OCI-LY1 (cell line): ENCODE data around the gene DYNC2H1.

ENCODE experiments used
- H2AFZ ChIP-seq: fragments of 200-600 bp; sonication (generic), shearing (Covaris generic); 2 replicates; pipeline ENCODE4 v1.6.0; 2014; ENCODE audit warnings: antibody characterized with exemption, mild to moderate bottlenecking, low read length
- H3F3A ChIP-seq: fragments of 200-600 bp; sonication (generic), shearing (Covaris generic); 2 replicates; pipeline ENCODE4 v1.6.0; 2014; ENCODE audit warnings: mild to moderate bottlenecking, antibody characterized with exemption, low read length, moderate library complexity; ENCODE audit not compliant: insufficient read depth
- H3K27ac ChIP-seq: fragments of 200-600 bp; sonication (generic); 2 replicates; pipeline ENCODE4 v1.5.1; 2014; ENCODE audit warnings: low read length, mixed run types, mild to moderate bottlenecking, low read depth; ENCODE audit not compliant: poor library complexity, severe bottlenecking
- H3K27me3 ChIP-seq: fragments of 200-600 bp; sonication (generic); 2 replicates; pipeline ENCODE4 v1.6.0; 2014; ENCODE audit warnings: antibody characterized with exemption, mild to moderate bottlenecking, low read length, moderate library complexity; ENCODE audit not compliant: insufficient read depth
- H3K36me3 ChIP-seq: fragments of 200-600 bp; sonication (generic); 2 replicates; pipeline ENCODE4 v1.6.1; 2014; ENCODE audit warnings: mild to moderate bottlenecking, antibody characterized with exemption, low read length, moderate library complexity, mixed read lengths; ENCODE audit not compliant: insufficient read depth
- H3K4me1 ChIP-seq: fragments of 200-600 bp; sonication (generic); 2 replicates; pipeline ENCODE4 v1.5.1; 2014; ENCODE audit warnings: mild to moderate bottlenecking, low read length, moderate library complexity; ENCODE audit not compliant: insufficient read depth, severe bottlenecking
- H3K4me2 ChIP-seq: fragments of 200-600 bp; sonication (generic), shearing (Covaris generic); 2 replicates; pipeline ENCODE4 v1.6.1; 2014; ENCODE audit warnings: low read length
- H3K4me3 ChIP-seq: fragments of 200-600 bp; sonication (generic); 2 replicates; pipeline ENCODE4 v1.5.1; 2014; ENCODE audit warnings: low read length, low read depth, mild to moderate bottlenecking, mixed read lengths; ENCODE audit not compliant: poor library complexity, severe bottlenecking
- H3K79me2 ChIP-seq: fragments of 200-600 bp; shearing (Covaris generic); 2 replicates; pipeline ENCODE4 v1.6.1; 2016; ENCODE audit warnings: mixed run types, low read length, mixed read lengths; ENCODE audit not compliant: insufficient read depth
- H3K9ac ChIP-seq: fragments of 200-600 bp; sonication (generic), shearing (Covaris generic); 2 replicates; pipeline ENCODE4 v1.6.1; 2014; ENCODE audit warnings: mild to moderate bottlenecking, low read length, mixed read lengths
- H3K9me2 ChIP-seq: fragments of 200-600 bp; sonication (generic), shearing (Covaris generic); 2 replicates; pipeline ENCODE4 v1.6.1; 2014; ENCODE audit warnings: low read depth, mild to moderate bottlenecking, low read length, mixed read lengths
- H3K9me3 ChIP-seq: fragments of 200-600 bp; shearing (Covaris generic); 2 replicates; pipeline ENCODE4 v1.6.1; 2014; ENCODE audit warnings: low read length, mixed read lengths
- H4K20me1 ChIP-seq: fragments of 200-600 bp; sonication (generic), shearing (Covaris generic); 2 replicates; pipeline ENCODE4 v1.6.0; 2016; ENCODE audit warnings: mild to moderate bottlenecking, low read length; ENCODE audit not compliant: insufficient read depth
- EZH2 ChIP-seq: fragments of 200-600 bp; sonication (generic), shearing (Covaris generic); IDR thresholded peaks from 2 replicates; pipeline ENCODE4 v1.8.0; 2017; ENCODE audit warnings: borderline replicate concordance, mixed run types, mild to moderate bottlenecking, antibody characterized with exemption, low read length, moderate library complexity, mixed read lengths
- TF ChIP-seq, protein P1 (sequence below): fragments of 200-600 bp; sonication (generic), shearing (Covaris generic); IDR thresholded peaks from 2 replicates; pipeline ENCODE4 v1.5.1; 2017; ENCODE audit warnings: mild to moderate bottlenecking, antibody characterized with exemption, low read length, moderate library complexity, mixed read lengths

The DYNC2H1 gene

DNA sequence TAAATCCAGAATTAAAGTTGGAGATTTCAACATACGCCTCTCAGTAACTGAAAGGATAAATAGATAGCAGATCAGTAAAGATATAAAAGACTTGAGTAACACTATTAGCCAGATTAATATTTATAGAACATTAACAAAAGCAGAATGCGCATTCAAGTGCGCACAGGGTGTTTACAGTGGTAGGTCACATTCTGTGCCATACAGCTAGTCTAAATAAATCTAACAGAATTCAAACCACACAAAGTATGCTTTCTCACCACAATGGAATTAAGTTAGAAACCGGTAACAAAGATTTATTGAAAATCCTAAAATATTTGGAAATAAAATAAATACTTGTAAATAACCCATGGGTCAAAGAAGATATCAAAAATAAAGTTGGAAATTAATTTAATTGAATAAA is 341.0 kb downstream of the DYNC2H1 start:
- Histone ChIP-seq H3K4me2 (no peak overlapping the region), H3K79me2 (no peaks in the 10 kb centered on the region), H3K9me2 (no peaks in the 10 kb centered on the region), H3K4me3 (no peak overlapping the region), H3F3A (no peaks in the 10 kb centered on the region), H3K4me1 (peaks cover 3% of the 10 kb centered on the region), H3K9me3 (no peaks in the 10 kb centered on the region), H2AFZ (no peak overlapping the region), H3K9ac (no peak overlapping the region), H3K27ac (no peak overlapping the region), H4K20me1 (no peaks in the 10 kb centered on the region), H3K36me3 (no peaks in the 10 kb centered on the region), H3K27me3 (no peaks in the 10 kb centered on the region)
- TF ChIP-seq, protein P1, sequence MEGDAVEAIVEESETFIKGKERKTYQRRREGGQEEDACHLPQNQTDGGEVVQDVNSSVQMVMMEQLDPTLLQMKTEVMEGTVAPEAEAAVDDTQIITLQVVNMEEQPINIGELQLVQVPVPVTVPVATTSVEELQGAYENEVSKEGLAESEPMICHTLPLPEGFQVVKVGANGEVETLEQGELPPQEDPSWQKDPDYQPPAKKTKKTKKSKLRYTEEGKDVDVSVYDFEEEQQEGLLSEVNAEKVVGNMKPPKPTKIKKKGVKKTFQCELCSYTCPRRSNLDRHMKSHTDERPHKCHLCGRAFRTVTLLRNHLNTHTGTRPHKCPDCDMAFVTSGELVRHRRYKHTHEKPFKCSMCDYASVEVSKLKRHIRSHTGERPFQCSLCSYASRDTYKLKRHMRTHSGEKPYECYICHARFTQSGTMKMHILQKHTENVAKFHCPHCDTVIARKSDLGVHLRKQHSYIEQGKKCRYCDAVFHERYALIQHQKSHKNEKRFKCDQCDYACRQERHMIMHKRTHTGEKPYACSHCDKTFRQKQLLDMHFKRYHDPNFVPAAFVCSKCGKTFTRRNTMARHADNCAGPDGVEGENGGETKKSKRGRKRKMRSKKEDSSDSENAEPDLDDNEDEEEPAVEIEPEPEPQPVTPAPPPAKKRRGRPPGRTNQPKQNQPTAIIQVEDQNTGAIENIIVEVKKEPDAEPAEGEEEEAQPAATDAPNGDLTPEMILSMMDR: no peak
- TF ChIP-seq EZH2: no peak

DNA sequence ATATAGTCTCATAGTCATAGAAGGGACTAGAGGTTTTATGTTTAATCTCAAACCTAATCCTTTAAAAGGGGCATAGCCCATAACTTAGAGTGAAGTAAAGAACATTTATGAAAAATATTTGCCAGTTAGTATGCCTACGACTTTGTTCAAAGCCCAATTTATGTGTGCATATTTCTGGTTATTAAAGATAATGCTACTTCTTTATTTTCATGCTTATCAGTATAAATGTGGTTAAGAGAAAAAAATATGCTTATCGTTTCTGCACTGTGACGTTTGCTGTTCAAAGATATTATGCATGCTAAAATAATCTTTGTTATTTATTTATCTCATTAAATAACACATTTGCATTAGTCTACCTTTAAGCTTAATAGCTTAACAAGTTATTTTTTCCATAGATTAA is 343.9 kb downstream of the DYNC2H1 start:
- Histone ChIP-seq H3K36me3 (no peaks in the 10 kb centered on the region), H4K20me1 (no peaks in the 10 kb centered on the region), H3K79me2 (no peaks in the 10 kb centered on the region), H3K4me1 (peaks cover 3% of the 10 kb centered on the region), H3F3A (no peaks in the 10 kb centered on the region), H3K9me3 (no peaks in the 10 kb centered on the region), H3K9me2 (no peaks in the 10 kb centered on the region), H3K27me3 (no peaks in the 10 kb centered on the region), H3K9ac (no peak overlapping the region), H3K4me3 (no peak overlapping the region), H3K27ac (no peak overlapping the region), H3K4me2 (no peak overlapping the region), H2AFZ (no peak overlapping the region)
- no peak for TF ChIP-seq EZH2
- TF ChIP-seq, protein P1: no peak

DNA sequence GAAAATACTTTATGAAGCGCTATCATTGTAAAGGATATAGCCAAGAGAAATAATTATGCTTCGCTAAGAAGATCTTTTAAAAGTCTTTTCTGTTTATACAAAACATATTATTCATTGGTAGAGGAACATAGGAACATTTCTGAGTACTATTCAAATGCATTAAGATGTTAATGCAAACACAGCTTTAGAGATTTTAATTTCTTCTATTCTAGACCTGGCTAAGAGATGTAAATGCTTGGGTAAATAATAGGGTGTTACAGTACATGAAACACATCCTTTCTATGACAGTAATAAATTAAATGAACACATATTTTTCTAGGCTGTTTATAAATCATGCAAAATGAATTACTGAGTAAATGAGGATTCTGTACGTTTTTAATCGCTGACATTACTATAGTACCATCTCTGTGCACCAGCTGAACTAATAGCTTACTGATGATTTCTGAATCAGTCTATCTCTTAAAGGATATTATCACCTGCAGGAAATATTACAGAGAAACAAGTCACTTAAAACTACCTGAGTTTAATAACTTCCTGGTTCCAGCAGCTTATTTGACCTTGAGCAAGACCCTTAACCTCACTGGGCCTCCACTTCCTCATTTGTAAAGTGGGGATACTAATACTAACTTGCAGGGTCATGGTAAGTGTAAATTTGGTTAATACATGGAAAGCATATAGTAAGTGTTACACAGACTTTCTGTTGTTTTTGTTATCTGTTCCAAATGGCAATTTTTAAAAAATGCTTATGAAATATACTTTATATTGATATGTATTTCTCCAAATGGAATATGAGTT is 344.9 kb downstream of the DYNC2H1 start:
- TF ChIP-seq, protein P1: no peak
- no peak for TF ChIP-seq EZH2
- Histone ChIP-seq H3K4me1 (peaks cover 3% of the 10 kb centered on the region), H2AFZ (no peak overlapping the region)

More for the DNA sequence above, 344.9 kb downstream of the DYNC2H1 start:
- no peak overlapping the region for H3K27ac ChIP-seq
- no peak overlapping the region for H3K9ac ChIP-seq
- no peaks in the 10 kb centered on the region for H4K20me1 ChIP-seq
- no peak overlapping the region for H3K4me3 ChIP-seq
- H3K4me2 ChIP-seq: no peak overlapping the region
- H3K27me3 ChIP-seq: no peaks in the 10 kb centered on the region
- no peaks in the 10 kb centered on the region for H3K36me3 ChIP-seq
- H3F3A ChIP-seq: no peaks in the 10 kb centered on the region
- H3K9me2 ChIP-seq: no peaks in the 10 kb centered on the region
- no peaks in the 10 kb centered on the region for H3K9me3 ChIP-seq
- H3K79me2 ChIP-seq: no peaks in the 10 kb centered on the region
